Mesothelial cell of epicardium (in vitro differentiated cells): ENCODE data around the gene LAPTM5. TPM values are rescaled to one million over a fixed set of nuclear protein-coding genes. Genes with fewer than 3 reads are reported as not detected.
A peak's percentile ranks its signal among the peaks of the same experiment; 100 is the strongest.

Experiments used
- DNase-seq, 2 experiments: peaks; one replicate each; pipeline ENCODE4 v3.0.0; 2021; ENCODE audit warnings: low spot score in 2 of 2; ENCODE audit not compliant: unreplicated experiment in 2 of 2
- H3K27ac Mint-ChIP-seq: 2 replicates; pipeline ENCODE4 v1.8.0; 2021; ENCODE audit warnings: mixed read lengths
- H3K27me3 Mint-ChIP-seq: 2 replicates; pipeline ENCODE4 v1.8.0; 2021; ENCODE audit warnings: low read depth, mixed read lengths
- H3K36me3 Mint-ChIP-seq: 2 replicates; pipeline ENCODE4 v1.8.0; 2021; ENCODE audit warnings: mixed read lengths
- H3K4me1 Mint-ChIP-seq: 2 replicates; pipeline ENCODE4 v1.8.0; 2021; ENCODE audit warnings: mixed read lengths
- H3K4me3 Mint-ChIP-seq: 2 replicates; pipeline ENCODE4 v1.8.0; 2021; ENCODE audit warnings: mild to moderate bottlenecking, moderate library complexity, mixed read lengths
- H3K9me3 Mint-ChIP-seq: 2 replicates; pipeline ENCODE4 v1.8.0; 2021; ENCODE audit warnings: mixed read lengths
- total RNA-seq: library from RNA; stranded (reverse); gene quantifications from 3 replicates; pipeline ENCODE4 v1.2.1, GENCODE V29; 2021
- TF ChIP-seq, protein P1 (sequence below): fragments of 200-600 bp; sonication (generic); IDR thresholded peaks from one replicate; pipeline ENCODE4 v1.5.0; 2021; ENCODE audit warnings: antibody characterized with exemption; ENCODE audit not compliant: unreplicated experiment

The LAPTM5 gene, protein sequence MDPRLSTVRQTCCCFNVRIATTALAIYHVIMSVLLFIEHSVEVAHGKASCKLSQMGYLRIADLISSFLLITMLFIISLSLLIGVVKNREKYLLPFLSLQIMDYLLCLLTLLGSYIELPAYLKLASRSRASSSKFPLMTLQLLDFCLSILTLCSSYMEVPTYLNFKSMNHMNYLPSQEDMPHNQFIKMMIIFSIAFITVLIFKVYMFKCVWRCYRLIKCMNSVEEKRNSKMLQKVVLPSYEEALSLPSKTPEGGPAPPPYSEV
- total RNA-seq = 0.11 TPM in 1 of 3 replicates, not detected in the others

DNA sequence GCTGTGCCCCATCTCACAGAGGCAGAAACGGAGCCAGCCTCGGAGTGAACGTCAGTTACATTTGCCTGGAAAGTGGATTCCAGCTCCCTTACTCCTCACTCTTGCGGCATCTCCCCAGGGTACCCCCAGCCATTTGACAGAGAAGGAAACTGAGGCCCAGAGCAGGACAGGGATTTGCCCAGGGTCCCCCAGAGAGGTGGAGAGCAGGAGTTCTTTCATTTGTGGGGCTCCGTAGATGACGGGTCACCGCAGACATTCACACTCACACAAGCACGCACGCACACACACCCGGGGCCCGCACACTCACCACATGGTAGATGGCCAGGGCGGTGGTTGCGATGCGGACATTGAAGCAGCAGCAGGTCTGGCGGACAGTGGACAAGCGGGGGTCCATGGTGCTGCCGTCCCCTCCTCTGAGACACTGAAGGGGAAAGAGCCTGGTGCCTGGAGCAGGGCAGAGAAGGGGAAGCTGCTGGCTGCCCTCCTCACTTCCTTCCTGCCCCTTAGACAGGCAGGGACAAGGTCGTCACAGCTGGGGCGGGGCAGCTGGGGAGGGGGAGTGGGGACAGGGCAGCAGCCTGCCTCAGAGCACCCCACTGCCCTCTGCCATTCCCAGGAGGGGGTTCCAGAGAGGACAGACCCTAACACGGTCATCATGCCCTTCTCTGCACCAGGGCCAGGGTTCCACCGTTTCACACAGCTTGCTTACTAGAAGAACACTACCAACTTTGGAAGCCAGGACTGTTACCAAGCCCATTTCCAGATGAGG, at the start of gene LAPTM5:
TSS of gene LAPTM5 (minus strand) at position 423 of the 769 bp plus-strand sequence. CDS start at position 394, 29 bp downstream.
- TF ChIP-seq, protein P1, sequence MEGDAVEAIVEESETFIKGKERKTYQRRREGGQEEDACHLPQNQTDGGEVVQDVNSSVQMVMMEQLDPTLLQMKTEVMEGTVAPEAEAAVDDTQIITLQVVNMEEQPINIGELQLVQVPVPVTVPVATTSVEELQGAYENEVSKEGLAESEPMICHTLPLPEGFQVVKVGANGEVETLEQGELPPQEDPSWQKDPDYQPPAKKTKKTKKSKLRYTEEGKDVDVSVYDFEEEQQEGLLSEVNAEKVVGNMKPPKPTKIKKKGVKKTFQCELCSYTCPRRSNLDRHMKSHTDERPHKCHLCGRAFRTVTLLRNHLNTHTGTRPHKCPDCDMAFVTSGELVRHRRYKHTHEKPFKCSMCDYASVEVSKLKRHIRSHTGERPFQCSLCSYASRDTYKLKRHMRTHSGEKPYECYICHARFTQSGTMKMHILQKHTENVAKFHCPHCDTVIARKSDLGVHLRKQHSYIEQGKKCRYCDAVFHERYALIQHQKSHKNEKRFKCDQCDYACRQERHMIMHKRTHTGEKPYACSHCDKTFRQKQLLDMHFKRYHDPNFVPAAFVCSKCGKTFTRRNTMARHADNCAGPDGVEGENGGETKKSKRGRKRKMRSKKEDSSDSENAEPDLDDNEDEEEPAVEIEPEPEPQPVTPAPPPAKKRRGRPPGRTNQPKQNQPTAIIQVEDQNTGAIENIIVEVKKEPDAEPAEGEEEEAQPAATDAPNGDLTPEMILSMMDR = no peak
- Mint-ChIP-seq H3K4me1 (peaks cover 6% of the 10 kb centered on the region), H3K9me3 (no peaks in the 10 kb centered on the region), H3K36me3 (no peaks in the 10 kb centered on the region), H3K4me3 (no peak within 1 kb of the TSS), H3K27ac (peak within 1 kb of the TSS; percentile 16), H3K27me3 (no peaks in the 10 kb centered on the region)
- no peak for DNase-seq

DNA sequence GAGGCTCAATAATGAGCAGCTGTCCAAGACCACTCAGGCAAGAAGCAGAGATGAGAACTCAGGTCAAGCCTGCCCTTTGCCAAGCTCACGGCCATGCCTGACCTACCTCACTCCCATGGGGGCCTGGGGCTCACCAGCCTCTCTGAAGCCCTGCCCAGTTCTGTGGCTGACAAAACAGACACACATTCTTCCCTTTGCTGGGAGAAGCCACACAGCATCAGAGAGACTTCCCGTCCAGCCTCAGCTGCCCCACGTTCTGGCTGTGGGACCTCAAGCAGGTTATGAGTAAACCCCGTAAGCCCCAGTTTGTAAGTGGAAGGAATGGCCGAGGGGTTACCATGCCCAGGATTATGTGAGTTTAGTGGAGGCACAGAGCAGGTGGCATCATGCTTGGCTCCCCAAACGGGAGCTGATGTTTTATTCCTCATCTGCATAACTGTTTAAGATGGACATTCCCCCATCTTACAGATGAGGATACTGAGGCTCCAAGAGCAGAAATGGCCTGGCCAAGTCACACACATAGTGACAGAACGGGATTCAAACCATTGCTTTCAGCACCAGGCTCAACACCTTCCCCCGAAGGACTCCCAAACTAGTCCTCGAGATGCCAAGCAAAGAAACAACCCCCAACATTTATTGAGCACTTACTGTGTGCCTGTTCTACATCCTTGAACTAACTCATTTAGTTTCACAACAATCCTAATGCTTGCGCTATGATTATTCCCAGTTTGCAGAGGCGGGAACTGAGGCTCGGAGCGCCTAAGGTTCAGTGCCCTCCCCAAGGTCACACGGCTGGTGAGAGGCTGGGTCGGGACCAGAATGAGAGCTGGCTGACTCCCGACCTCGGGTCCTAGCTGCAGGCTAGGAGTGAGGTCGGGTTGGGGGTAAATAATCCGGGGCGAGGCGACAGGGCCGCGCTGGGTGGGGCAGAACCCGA, 49.1 kb upstream of the LAPTM5 start:
- no peak overlapping the region for H3K4me3 Mint-ChIP-seq
- H3K27me3 Mint-ChIP-seq = peaks cover 4% of the 10 kb centered on the region
- no peak for DNase-seq
- H3K4me1 Mint-ChIP-seq = peaks cover 34% of the 10 kb centered on the region
- no peaks in the 10 kb centered on the region for H3K36me3 Mint-ChIP-seq
- TF ChIP-seq, protein P1 = no peak
- no peaks in the 10 kb centered on the region for H3K9me3 Mint-ChIP-seq
- no peak overlapping the region for H3K27ac Mint-ChIP-seq

DNA sequence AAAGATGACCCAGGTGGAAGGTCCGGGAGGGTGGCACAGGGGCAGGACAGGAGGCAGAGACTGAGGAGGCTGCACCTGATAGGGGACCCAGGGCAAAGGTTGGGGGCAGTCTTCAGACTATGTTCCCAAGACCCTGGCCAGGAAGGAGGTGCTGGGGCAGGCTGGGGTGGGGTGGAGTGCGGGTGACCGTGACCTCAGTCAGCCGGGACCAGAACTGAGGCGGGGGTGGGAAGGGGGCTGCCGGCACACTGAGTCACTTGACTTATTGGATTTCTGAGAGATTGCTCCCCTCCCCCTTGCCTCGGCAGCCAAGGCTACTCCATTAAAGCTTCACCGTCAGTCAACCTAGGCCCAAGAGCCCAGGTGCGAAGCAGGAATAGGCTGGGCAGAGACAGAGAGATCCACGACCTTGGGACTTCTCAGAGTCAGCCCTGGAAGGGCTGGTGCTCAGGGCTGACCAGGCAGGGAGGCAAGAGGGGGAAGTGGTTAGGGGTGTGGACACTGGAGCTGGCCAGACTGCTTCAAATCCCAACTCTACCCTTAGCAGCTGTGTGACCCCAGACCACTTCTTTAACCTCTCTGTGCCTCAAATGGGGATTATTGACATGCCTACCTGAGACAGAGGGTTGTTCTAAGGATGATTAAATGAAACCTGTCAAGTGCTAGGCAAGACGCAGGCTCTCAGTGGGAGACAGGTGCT, 47.9 kb upstream of the LAPTM5 start:
- no peak for DNase-seq
- no peak overlapping the region for H3K27ac Mint-ChIP-seq
- H3K27me3 Mint-ChIP-seq = peaks cover 4% of the 10 kb centered on the region
- H3K9me3 Mint-ChIP-seq = no peaks in the 10 kb centered on the region
- H3K36me3 Mint-ChIP-seq = no peaks in the 10 kb centered on the region
- peaks cover 35% of the 10 kb centered on the region for H3K4me1 Mint-ChIP-seq
- TF ChIP-seq, protein P1 = no peak
- H3K4me3 Mint-ChIP-seq = no peak overlapping the region

DNA sequence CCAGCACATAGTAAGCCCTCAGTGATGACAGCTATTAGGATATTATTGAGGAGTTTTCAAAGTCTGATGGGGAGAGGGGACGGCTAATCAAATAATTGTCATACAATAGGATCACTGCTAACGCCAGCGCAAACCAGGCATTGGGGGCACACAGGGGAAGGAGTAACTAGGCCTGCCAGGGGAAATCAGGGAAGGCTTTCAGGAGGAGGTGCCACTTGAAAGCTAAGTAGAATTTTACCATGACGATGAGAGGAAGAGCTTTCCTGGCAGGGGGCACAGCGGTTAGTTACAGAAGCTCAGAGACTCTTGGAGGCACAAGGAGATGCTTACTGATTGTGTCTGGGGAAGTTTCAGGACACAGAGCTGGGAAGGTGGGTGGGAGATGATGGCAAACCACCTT, 47.2 kb upstream of the LAPTM5 start:
- H3K4me3 Mint-ChIP-seq = no peak overlapping the region
- H3K4me1 Mint-ChIP-seq = peaks cover 32% of the 10 kb centered on the region
- no peaks in the 10 kb centered on the region for H3K36me3 Mint-ChIP-seq
- TF ChIP-seq, protein P1 = no peak
- H3K27ac Mint-ChIP-seq = no peak overlapping the region
- H3K27me3 Mint-ChIP-seq = peaks cover 4% of the 10 kb centered on the region
- H3K9me3 Mint-ChIP-seq = no peaks in the 10 kb centered on the region
- no peak for DNase-seq

DNA sequence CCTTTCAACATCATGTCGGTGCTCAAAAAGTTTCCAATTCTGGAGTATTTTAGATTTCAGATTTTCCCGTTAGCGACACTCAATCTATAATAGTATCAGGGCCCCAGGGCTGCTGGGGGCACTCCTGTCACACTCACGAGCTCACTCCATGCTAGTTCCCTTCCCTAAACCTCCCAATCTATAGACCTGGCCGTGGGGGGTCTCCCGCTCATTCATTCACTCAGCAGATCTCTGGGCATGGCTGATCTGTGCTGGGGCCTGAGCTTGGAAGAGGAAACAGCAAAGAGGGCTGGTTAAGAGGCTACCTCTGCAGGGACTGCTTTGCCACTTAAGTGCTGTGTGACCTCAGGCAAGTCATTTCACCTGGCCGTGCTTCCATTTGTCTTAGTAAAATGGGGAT, 46.8 kb upstream of the LAPTM5 start:
- Mint-ChIP-seq H3K9me3 (no peaks in the 10 kb centered on the region), H3K4me1 (peaks cover 28% of the 10 kb centered on the region), H3K36me3 (no peaks in the 10 kb centered on the region), H3K4me3 (no peak overlapping the region), H3K27ac (no peak overlapping the region), H3K27me3 (peaks cover 4% of the 10 kb centered on the region)
- TF ChIP-seq, protein P1 = no peak
- DNase-seq = no peak
